HEK293T (cell line): Measurements from ENCODE around the gene FHL1.

Experiments used
- ARNT ChIP-seq: fragments of 450-650 bp; IDR thresholded peaks from 2 replicates; pipeline ENCODE4 v1.6.1; 2017; ENCODE audit warnings: mild to moderate bottlenecking
- CTBP1 ChIP-seq: fragments of 450-650 bp; IDR thresholded peaks from 2 replicates; pipeline ENCODE4 v1.6.1; 2016; ENCODE audit warnings: borderline replicate concordance
- FOXA1 ChIP-seq: fragments of 450-650 bp; IDR thresholded peaks from 2 replicates; pipeline ENCODE4 v1.6.1; 2016; ENCODE audit warnings: mild to moderate bottlenecking
- FOXK2 ChIP-seq: fragments of 450-650 bp; IDR thresholded peaks from 2 replicates; pipeline ENCODE4 v1.6.1; 2016; ENCODE audit warnings: mild to moderate bottlenecking
- L3MBTL2 ChIP-seq: fragments of 450-650 bp; conservative IDR thresholded peaks from 2 replicates; pipeline ENCODE4 v1.6.1; 2016; ENCODE audit warnings: mild to moderate bottlenecking
- SP1 ChIP-seq: fragments of 450-650 bp; IDR thresholded peaks from 2 replicates; pipeline ENCODE4 v1.6.1; 2017
- SUZ12 ChIP-seq: fragments of 450-650 bp; IDR thresholded peaks from 2 replicates; pipeline ENCODE4 v1.6.1; 2016; ENCODE audit warnings: mild to moderate bottlenecking
- TARDBP ChIP-seq: fragments of 450-650 bp; IDR thresholded peaks from 2 replicates; pipeline ENCODE4 v1.6.1; 2016

- no peak for TF ChIP-seq ARNT
- no peak for TF ChIP-seq FOXA1
- TF ChIP-seq SP1, result no peak
- TF ChIP-seq L3MBTL2, result no peak
- no peak for TF ChIP-seq CTBP1
- TF ChIP-seq FOXK2, result no peak
- TF ChIP-seq TARDBP, result no peak
- TF ChIP-seq SUZ12, result no peak
Measured at GRCh38 chrX:136199365-136199764, 52.0 kb downstream of the FHL1 start.
